ENCODE measurements around the gene FOXK1. TPM values are rescaled to one million over a fixed set of nuclear protein-coding genes. Genes with fewer than 3 reads are reported as not detected.

Gene FOXK1
- total and polyA plus RNA-seq, 2 of the 13 experiments (the other 11 are each of a cell fraction or from before 2014, with no cell fraction given), result 4.6 to 8.8 TPM

- TF ChIP-seq DZIP1 (CRISPR knock-in tag; IDR thresholded peaks at IDR 0.05) (no peak), ZNF891 (CRISPR knock-in tag; IDR thresholded peaks at IDR 0.05) (peak; percentile 30; the same call in 1 of the 2 replicates), ESRRA (CRISPR knock-in tag; IDR thresholded peaks at IDR 0.05; ENCODE audit: low read depth) (peak; percentile 54; the same call in 1 of the 2 replicates), ZNF432 (CRISPR knock-in tag; IDR thresholded peaks at IDR 0.05; ENCODE audit: borderline replicate concordance) (no peak), CENPBD1 (CRISPR knock-in tag; IDR thresholded peaks at IDR 0.05; ENCODE audit: borderline replicate concordance, low read depth) (no peak), ZHX1 (CRISPR knock-in tag; IDR thresholded peaks at IDR 0.05; ENCODE audit: low read depth) (no peak; the same call in 1 of the 2 replicates), MTA3 (CRISPR knock-in tag; IDR thresholded peaks at IDR 0.05) (no peak), ZNF234 (CRISPR knock-in tag; conservative IDR thresholded peaks at IDR 0.05) (no peak), ZBTB33 (CRISPR knock-in tag; IDR thresholded peaks at IDR 0.05) (peak; percentile 91), ZKSCAN8 (CRISPR knock-in tag; IDR thresholded peaks at IDR 0.05; ENCODE audit: borderline replicate concordance) (no peak), ZNF775 (CRISPR knock-in tag; IDR thresholded peaks at IDR 0.05; ENCODE audit: borderline replicate concordance) (no peak), ZBTB34 (CRISPR knock-in tag; IDR thresholded peaks at IDR 0.05) (no peak), ZBTB2 (CRISPR knock-in tag; IDR thresholded peaks at IDR 0.05; ENCODE audit: low read depth) (no peak)
Measured at GRCh38 chr7:4742051-4742573, 60.0 kb downstream of the FOXK1 start (continued).

Data from HepG2 (cell line).